NCI-H2081 (cell line): ENCODE data around the gene MRPL41.
A peak's percentile ranks its signal among the peaks of the same experiment; 100 is the strongest.
"Not testable (repeated sequence)": the region's sequence is repeated elsewhere in the genome, so short reads cannot be mapped to it uniquely, and the experiment has no call there.

Experiments used
- DNase-seq, 2 experiments: peaks; one replicate each; lab custom pipeline; 2025; lab: John Stamatoyannopoulos, UW

Gene MRPL41

DNA sequence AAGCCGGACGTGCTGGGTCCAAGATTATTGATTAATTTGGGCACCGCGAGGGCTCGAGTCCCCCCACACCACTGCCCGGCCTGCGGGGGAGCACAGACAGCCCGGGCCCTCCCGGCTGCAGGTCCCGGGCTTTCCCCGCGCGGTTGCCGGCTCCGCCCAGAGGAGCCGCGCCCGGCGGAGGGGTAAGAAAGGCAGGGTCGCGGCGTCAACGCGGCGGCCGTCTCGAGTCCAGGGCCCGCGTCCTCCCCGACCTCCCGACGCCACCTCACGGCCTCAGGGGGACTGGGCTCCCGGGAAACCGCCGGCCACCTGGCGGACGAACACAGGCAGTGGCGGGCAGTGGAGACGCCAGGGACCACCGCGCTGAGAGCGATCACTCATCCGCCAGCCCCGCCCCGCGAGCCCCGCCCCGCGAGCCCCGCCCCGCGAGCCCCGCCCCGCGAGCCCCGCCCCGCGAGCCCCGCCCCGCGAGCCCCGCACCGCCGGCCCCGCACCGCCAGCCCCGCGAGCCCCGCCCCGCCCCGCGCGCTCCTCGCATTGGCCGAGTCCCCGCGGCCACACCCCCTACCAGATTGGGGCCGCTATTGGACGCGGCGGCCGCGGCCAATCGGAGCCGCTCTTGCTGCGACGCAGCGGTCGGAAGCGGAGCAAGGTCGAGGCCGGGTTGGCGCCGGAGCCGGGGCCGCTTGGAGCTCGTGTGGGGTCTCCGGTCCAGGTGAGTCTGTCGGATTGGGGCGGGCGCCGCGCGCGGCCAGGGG lies at the start of gene MRPL41:
Gene MRPL41, plus strand, starts transcription at position 616 of the 758 bp plus-strand sequence. CDS start 203 bp downstream, outside the sequence.
- DNase-seq, result peak; percentile 90

DNA sequence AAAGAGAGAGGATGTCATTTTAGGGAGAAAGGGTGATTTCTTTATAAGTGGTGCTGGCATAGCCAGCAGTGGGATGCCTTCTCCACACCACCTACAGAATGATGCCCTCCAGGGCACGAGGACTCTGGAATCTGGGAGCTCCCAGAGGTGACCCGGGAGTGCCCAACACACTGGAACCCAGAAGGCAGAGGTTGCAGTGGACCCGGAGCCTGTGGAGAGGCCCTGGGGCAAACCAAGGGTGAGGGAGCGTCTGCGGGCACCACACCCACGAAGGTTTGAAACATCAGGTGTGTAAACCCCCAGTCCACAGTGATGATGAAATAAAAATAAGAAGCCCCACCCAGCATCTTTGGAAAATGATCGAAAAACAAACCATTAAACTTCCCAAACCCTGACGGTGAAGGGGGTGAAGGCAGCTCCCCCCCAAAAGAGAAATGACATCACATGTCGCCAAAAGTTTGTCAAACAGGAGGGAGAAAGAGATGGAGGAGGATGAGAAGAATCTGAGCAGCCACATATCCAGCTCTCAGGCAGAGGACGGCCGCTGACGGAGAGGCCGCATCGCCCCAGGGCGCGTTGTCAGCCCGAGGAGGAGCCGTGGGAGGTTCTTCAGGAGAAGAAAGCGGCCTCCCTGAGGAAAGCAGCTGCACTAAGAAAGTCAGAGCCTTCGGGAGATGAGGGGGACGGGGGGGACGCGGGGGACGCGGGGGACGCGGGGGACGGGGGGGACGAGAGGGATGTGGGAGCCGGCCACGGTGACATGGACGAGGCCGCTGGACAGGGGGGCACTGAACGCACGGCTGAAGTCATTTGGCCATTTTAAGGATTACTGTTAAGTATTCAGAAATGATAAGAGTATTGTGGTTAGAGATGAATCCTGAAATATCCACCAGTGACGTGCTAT lies 49.4 kb upstream of the MRPL41 start:
- DNase-seq, result no peak

DNA sequence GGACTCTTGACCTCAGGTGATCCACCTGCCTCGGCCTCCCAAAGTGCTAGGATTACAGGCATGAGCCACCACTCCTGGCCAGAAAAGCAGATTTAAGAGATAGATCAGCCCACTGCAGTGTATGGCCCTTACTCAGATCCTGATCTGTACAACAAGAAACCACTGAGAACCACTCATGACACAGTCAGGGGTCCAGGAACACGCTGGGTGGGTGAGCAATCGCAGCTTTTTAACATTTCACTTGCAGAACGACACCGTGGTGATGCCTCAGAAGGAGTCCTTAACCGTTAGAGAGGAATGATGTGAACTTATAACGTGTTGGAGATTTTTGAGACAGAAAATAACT lies 47.3 kb upstream of the MRPL41 start:
- DNase-seq, result no peak

DNA sequence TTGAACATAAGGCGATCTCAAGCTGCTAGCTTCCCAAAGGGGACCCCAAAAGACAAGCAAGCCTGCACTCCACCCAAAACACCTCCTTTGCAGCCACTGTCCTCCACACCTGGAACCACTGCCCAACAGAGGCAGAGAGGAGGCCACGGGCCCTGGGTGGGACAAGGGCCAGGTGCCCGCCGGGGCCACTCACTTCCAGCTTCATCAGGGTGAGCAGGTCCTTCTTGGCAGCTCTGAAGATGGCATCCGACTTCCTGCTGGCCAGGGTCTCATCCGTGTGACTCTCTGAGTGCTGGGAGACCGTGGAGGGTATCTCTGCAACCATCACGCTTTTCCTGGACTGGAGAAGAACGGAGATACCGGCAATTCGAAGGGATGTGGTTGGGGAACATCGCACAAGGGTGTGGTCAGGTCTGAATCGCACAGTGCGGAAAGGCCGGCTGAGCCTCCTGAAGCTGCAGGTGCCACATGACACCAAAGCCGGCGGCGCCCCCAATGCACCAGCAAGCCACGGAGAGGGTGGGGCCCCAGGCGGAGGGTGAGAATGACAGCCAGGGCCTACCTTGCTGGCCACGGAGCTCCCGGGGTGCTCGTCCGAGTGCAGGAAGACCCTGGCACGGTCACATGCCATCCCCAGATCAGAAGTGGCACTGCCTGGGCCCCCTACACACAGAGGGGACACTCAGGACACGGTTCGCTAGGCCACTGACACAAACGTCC lies 46.1 kb upstream of the MRPL41 start:
- no peak for DNase-seq

DNA sequence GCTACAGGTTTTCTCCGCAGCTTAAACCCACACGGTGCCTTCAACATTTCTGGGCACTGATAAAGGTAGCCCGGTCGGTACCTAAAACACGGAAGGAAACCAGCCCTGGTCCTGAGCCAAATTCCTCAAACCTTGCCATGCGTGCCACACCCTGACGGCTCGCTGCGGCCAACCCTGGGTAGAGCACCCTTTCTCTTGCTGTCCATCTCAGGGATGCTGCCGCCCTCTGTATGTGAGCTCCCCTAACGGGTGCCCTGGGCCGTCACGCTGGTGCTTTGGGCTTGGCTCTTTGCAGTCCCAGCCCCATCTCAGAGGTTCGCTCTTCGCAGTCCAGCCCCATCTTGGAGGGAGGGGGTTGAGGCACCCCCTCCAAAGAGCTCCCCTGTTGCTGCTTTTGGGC lies 45.4 kb upstream of the MRPL41 start:
- no peak for DNase-seq

DNA sequence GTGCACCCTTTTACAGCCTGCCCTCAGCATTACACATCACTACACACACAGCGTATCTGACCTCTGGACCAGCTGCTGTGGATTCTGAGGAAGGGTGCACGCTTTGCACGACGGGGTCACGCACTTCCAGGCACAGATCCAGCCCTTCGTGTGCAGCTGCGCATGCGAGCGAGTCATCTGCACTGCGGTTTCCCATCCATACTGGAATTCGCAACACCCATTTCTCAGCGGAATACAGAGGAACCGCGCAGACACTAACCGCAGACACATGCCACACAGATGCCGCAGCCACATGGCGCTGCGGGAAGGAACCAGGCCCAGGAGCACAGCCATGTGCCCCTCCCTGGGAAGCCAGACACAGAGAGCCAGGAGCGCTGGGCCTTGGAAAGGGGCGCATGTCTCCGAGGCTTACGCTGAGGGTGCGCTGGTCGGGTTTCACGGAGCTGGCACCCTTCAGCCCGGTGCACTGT lies 44.9 kb upstream of the MRPL41 start:
- DNase-seq, result no peak

DNA sequence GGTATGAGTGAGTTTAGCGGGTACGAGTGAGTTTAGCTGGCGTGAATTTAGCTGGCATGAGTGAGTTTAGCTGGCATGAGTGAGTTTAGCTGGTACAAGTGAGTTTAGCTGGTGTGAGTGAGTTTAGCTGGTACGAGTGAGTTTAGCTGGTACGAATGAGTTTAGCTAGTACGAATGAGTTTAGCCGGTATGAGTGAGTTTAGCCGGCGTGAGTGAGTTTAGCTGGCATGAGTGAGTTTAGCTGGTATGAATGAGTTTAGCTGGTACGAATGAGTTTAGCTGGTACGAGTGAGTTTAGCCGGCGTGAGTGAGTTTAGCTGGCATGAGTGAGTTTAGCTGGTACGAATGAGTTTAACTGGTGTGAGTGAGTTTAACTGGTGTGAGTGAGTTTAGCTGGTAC lies 42.5 kb upstream of the MRPL41 start:
- DNase-seq, result no peak

DNA sequence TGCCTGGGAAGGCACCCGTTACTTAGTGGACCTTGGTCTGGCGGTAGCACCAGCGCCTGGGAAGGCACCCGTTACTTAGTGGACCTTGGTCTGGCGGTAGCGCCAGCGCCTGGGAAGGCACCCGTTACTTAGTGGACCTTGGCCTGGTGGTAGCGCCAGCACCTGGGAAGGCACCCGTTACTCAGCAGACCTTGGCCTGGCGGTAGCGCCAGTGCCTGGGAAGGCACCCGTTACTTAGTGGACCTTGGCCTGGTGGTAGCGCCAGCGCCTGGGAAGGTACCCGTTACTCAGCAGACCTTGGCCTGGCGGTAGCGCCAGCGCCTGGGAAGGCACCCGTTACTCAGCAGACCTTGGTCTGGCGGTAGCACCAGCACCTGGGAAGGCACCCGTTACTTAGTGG lies 40.6 kb upstream of the MRPL41 start:
- not testable (repeated sequence) for DNase-seq

DNA sequence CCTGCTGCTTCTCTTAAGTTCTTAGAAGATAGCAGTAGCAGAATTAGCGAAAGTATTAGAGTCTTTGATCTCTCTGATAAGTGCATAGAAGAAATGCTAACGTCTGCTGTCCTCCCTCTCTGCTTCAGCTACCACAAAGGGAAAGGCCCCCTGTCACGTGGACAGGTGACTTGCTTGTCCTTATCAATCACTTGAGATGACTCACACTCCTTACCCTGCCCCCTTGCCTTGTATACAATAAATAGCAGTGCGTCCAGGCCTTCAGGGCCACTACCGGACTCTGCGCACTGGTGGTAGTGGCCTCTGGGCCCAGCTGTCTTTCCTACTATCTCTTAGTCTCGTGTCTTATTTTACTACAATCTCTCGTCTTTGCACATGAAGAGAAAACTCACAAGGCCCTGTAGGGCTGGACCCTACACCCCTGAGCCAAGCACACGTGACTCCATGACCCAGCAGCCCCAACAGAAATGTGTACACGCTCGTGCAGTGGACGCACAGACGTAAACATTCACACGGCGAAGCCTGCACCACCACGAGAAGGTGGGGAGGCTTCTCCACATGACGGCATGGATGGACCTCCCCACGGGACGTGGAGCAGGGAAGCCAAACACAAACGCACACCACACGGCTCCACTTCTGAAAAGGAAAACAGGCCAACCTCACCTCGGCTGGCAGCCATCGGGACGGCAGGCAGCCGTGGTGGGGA lies 39.8 kb upstream of the MRPL41 start:
- DNase-seq, result no peak

DNA sequence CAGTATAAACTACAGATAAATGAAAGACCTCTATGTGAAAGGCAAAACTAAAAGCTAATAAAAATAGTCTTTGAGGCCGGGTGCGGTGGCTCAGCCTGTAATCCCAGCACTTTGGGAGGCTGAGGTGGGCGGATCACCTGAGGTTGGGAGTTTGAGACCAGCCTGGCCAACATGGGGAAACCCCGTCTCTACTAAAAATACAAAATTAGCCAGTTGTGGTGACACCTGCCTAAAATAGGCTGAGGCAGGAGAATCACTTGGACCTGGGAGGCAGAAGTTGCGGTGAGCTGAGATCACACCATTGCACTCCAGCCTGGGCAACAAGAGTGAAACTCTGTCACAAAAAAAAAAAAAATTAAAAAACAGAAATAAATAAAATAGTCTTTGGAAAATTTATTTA lies 38.5 kb upstream of the MRPL41 start:
- not testable (repeated sequence) for DNase-seq

DNA sequence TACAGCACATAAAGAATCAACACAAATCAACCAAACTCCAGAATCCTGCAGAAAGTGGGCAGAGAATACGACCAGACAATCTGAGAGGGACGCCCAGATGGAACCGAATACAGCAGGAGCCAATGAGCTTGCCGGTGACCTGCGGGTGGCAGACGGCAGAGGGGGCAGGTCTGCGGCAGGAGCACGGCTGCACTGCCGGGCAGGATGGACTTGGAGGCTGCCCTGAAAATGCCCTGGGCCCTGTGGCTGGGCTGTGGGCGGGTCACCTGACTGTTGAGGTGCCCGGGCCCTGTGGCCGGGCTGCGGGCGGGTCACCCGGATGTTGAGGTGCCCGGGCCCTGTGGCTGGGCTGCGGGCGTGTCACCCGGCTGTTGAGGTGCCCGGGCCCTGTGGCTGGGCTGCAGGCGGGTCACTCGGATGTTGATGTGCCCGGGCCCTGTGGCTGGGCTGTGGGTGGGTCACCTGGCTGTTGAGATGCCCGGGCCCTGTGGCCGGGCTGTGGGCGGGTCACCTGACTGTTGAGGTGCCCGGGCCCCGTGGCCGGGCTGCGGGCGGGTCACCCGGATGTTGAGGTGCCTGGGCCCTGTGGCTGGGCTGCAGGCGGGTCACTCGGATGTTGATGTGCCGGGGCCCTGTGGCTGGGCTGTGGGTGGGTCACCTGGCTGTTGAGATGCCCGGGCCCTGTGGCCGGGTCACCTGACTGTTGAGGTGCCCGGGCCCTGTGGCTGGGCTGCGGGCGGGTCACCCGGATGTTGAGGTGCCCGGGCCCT lies 37.7 kb upstream of the MRPL41 start:
- not testable (repeated sequence) for DNase-seq

DNA sequence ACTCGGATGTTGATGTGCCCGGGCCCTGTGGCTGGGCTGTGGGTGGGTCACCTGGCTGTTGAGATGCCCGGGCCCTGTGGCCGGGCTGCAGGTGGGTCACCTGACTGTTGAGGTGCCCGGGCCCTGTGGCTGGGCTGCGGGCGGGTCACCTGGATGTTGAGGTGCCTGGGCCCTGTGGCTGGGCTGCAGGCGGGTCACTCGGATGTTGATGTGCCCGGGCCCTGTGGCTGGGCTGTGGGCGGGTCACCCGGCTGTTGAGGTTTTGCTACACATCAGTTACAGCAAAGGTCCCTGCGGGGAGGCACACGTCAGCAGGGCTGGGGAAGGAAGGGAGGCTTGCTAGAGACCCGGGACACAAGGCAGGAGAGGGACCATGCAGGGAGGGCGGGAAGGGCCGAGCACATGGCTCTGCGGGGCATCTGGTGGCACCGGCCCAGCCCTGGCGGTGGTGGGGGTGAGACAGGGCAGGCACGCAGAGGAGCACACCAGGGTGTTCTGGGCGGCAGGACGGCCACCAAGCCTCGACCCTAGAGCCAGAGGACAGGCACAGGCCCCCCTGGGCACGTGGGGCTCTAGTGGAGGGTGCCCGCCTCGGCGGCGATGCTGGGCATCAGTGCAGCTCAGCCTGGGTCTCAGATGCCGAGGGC lies 36.9 kb upstream of the MRPL41 start:
- DNase-seq, result no peak

DNA sequence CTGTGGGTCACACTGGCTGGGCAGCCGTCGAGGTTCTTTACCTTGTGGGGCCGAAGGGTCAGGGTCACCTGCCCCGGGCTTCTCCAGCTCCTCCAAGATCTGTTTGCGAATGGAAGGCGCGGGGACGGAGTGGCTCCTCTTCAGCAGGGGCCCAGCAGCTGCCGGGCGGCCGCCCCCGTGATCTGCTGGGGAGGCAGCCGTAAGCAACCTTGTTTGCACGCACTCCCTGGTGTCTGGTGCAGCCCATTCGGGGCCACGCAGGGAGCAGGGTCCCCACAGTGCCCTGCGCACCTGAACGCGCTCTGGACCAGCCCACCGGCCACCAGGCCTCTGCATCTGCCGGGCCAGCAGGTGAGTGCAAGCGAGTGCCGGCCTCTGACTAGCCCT lies 36.3 kb upstream of the MRPL41 start:
- DNase-seq, result no peak

DNA sequence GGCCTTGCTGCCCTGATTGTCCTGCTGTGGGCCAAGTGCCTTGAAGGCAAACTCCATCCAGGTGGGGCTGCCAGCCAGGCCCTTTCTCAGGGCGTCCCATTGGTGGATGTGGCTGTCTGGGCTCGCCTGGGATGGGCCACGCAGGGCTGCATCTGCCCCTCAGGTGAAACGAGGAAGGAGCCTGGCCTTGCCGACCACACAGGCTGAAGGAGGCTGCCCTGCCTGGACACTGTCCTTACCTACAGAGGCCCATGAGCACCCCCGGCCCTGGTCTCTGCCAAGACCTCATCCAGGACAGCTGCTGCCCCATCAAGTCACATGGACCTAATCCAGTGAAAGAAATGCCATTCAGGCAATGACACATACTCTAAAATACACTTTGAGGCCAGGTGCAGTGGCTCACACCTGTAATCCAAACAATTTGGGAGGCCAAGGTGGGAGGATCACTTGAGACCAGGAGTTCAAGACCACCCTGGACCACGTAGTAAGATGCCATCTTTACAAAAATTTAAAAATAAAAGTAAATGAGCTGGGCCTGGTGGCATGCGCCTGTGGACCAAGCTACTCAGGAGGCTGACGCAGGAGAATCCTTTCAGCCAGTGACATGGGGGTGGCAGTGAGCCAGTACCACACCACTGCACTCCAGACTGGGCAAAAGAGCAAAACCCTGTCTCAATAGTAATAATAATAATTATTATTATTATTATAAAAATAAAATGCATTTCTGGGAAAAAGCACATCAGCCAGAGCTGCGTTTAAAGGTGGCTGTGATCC lies 35.3 kb upstream of the MRPL41 start:
- DNase-seq, result no peak

DNA sequence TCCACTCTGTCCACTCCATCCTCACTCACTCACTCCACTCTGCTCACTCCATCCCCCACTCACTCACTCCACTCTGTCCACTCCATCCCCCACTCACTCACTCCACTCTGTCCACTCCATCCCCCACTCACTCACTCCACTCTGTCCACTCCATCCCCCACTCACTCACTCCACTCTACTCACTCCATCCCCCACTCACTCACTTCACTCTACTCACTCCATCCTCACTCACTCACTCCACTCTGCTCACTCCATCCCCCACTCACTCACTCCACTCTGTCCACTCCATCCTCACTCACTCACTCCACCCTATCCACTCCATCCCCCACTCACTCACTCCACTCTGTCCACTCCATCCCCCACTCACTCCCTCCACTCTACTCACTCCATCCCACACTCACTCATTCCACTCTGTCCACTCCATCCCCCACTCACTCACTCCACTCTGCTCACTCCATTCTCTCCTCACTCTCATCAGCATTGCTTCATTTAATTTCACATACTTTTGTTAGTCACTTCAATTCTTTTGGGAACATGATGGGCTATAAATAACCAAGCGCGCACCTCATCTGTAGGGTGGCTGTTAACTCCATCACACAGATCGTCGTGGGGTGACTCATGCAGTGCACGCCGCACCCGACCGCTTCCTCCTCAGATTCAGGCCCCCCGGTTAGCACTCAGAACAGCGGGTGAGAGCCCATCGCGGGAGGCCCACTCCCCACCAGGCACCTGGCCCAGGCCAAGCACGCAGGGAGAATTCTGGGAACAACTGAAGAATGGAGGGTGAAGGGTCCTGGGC lies 32.8 kb upstream of the MRPL41 start:
- not testable (repeated sequence) for DNase-seq

DNA sequence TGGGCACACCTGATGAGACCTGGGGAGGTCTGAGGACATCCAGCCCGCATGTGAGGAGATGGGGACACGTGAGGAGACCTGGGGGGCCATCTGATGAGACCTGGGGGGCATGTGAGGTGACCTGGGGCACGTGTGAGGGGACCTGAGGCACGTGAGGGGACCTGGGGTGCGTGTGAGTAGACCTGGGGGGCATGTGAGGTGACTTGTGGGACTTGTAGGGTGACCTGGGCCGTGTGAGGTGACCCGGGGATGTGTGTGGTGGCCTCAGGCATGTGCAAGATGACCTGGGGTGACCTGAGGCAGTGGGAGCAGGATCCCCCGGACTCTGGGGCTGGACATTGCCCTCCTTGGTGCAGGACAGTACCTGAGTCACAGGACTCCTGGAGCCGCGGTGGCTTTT lies 32.1 kb upstream of the MRPL41 start:
- DNase-seq, result no peak

DNA sequence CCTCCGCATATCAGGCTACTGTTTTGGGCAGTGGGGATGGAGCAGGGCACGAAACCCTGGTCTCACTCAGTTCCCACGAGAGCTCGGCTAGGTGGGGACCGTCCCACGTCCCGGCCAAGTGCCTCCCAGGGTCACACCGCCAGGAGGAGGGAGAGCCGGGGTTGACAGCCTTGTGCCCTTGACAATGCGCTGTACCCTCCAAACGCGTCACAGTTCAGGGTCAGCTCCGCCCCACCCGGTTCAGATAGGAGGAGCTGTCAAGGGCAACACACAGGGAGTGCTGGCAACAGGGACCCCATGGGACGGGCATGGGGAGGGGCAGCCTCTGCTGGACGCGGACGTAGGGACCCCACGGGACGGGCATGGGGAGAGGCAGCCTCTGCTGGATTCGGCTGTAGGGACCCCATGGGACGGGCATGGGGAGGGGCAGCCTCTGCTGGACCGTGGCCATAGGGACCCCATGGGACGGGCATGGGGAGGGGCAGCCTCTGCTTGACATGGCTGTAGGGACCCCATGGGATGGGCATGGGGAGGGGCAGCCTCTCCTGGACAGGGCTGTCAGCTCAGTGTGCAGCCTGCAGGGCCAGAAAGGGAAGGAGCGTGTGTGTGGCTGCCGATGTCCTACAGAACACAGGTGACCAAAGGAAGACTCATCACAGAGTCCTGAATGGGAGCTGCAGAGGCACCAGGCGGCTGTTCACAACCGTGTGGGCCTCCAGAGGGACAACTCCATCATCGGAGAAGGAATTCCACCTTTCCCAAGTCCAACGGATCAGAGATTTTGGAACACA lies 30.9 kb upstream of the MRPL41 start:
- DNase-seq, result no peak

DNA sequence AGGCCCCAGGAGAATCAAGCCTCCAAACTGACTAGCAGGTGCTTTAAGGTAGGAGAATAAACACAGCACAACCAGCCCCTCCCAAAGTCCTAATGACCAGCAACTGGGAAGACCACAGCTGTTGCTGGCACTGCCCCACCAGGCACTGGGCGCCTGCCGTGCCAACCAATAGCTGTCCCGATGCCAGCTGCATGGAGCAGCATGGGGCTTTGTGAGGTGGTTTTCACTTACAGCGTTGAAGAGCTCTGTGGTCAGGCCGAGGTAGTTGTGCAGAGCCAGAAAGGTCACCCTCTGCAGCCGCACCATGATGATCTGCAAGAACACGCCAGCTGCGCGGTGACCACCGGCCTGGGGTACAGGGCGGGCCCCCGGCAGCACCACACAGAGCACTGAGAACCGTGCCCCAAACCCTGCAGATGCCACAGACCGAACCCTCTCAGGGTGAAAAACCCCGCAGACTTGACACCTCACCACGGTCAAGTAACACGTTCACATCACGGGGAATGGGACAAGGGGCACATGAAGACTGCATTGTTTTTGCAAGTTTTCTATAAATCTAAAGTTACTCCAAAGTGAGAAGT lies 30.2 kb upstream of the MRPL41 start:
- peak in 1 of 2 experiments; percentile 49 for DNase-seq
